ENCODE measurements around the gene LAMA5. TPM values are rescaled to one million over a fixed set of nuclear protein-coding genes. Genes with fewer than 3 reads are reported as not detected.
A peak's percentile ranks its signal among the peaks of the same experiment; 100 is the strongest.

The LAMA5 gene
- total and polyA plus RNA-seq, 2 experiments from 2014 or later = 71.3 to 252 TPM

DNA sequence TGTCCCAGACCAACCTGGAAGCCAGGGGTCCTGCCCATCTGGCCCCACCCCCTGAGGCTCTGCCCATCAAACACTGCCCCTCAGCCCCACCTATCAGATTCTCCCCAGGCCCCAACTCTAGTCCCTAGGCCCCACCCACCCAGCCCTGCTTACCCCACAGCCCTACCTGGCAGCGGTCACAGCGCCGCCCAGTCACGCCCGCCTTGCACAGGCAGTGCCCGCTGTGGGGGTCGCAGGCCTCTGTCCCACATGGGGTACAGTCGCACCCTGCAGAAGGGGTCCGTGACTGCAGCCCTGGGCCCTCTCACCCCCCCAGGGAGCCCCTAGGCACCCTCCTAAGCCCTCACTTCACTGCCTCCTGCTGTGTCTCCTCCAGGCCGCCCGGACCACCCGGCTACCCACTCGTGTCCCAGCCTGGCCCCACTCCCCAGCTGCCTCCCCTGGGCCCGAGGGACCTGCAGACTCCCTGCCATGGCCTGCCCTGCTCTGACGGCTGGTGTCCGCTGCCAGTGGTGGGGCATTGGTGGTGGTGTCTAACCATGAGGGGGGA lies 44.5 kb downstream of the LAMA5 start:
- Histone ChIP-seq H3K79me2 (no peaks in the 10 kb centered on the region), H3K4me3 (no peak overlapping the region), H3K27ac (no peak overlapping the region), H4K20me1 (ENCODE audit: insufficient read depth, poor library complexity, severe bottlenecking) (no peaks in the 10 kb centered on the region), H3K36me3 (replicated peaks; ENCODE audit: insufficient read depth, low read depth) (no peaks in the 10 kb centered on the region), H3K4me1 (ENCODE audit: insufficient read depth) (no peaks in the 10 kb centered on the region), H3K4me2 (no peak overlapping the region), H3K9me3 (ENCODE audit: low read depth) (no peaks in the 10 kb centered on the region), H3K27me3 (no peaks in the 10 kb centered on the region), H2AFZ (no peak overlapping the region), H3K9me2 (replicated peaks; ENCODE audit: insufficient read depth) (no peaks in the 10 kb centered on the region)
- TF ChIP-seq, protein P1, sequence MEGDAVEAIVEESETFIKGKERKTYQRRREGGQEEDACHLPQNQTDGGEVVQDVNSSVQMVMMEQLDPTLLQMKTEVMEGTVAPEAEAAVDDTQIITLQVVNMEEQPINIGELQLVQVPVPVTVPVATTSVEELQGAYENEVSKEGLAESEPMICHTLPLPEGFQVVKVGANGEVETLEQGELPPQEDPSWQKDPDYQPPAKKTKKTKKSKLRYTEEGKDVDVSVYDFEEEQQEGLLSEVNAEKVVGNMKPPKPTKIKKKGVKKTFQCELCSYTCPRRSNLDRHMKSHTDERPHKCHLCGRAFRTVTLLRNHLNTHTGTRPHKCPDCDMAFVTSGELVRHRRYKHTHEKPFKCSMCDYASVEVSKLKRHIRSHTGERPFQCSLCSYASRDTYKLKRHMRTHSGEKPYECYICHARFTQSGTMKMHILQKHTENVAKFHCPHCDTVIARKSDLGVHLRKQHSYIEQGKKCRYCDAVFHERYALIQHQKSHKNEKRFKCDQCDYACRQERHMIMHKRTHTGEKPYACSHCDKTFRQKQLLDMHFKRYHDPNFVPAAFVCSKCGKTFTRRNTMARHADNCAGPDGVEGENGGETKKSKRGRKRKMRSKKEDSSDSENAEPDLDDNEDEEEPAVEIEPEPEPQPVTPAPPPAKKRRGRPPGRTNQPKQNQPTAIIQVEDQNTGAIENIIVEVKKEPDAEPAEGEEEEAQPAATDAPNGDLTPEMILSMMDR (IDR thresholded peaks at IDR 0.05; ENCODE audit: poor library complexity) = no peak
- TF ChIP-seq EZH2phosphoT487 (IDR thresholded peaks at IDR 0.05; ENCODE audit: low read depth, severe bottlenecking, unreplicated experiment) = no peak
- TF ChIP-seq EZH2 (IDR thresholded peaks at IDR 0.05; ENCODE audit: borderline replicate concordance) = no peak
- no peak for DNase-seq (ENCODE audit: low spot score)
- WGBS (ENCODE audit: low lambda C conversion rate, missing lambda C conversion rate) = 91% methylated on average over 11 of the region's 16 CpGs

DNA sequence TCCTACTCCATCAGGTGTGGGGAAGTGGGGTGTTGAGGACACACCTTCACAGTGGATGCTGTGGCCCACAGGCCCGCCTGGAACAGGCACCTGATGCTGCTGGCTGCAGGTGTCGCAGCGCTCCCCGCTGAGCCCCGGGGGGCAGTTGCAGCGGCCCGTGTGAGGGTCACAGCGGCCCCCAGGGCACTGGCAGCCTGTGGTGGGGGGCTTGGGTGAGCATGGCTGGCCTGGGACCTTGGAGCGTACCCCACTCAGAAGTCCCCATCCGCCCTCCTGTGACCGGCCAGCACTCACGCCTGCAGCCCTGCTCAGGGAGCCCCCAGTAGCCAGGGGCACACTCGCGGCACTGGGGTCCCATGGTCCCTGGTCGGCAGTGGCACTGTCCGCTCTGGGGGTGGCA lies 45.1 kb downstream of the LAMA5 start:
- Histone ChIP-seq H3K9me3 (ENCODE audit: low read depth) (no peaks in the 10 kb centered on the region), H2AFZ (no peak overlapping the region), H4K20me1 (ENCODE audit: insufficient read depth, poor library complexity, severe bottlenecking) (no peaks in the 10 kb centered on the region), H3K36me3 (replicated peaks; ENCODE audit: insufficient read depth, low read depth) (no peaks in the 10 kb centered on the region), H3K27ac (no peak overlapping the region), H3K79me2 (no peaks in the 10 kb centered on the region), H3K4me1 (ENCODE audit: insufficient read depth) (no peaks in the 10 kb centered on the region), H3K27me3 (no peaks in the 10 kb centered on the region), H3K9me2 (replicated peaks; ENCODE audit: insufficient read depth) (no peaks in the 10 kb centered on the region), H3K4me2 (no peak overlapping the region), H3K4me3 (no peak overlapping the region)
- DNase-seq (ENCODE audit: low spot score) = no peak
- 97% methylated on average over 16 of the region's 16 CpGs for WGBS (ENCODE audit: low lambda C conversion rate, missing lambda C conversion rate)
- TF ChIP-seq, protein P1 (IDR thresholded peaks at IDR 0.05; ENCODE audit: poor library complexity) = no peak
- TF ChIP-seq EZH2 (IDR thresholded peaks at IDR 0.05; ENCODE audit: borderline replicate concordance) (no peak), EZH2phosphoT487 (IDR thresholded peaks at IDR 0.05; ENCODE audit: low read depth, severe bottlenecking, unreplicated experiment) (no peak)

DNA sequence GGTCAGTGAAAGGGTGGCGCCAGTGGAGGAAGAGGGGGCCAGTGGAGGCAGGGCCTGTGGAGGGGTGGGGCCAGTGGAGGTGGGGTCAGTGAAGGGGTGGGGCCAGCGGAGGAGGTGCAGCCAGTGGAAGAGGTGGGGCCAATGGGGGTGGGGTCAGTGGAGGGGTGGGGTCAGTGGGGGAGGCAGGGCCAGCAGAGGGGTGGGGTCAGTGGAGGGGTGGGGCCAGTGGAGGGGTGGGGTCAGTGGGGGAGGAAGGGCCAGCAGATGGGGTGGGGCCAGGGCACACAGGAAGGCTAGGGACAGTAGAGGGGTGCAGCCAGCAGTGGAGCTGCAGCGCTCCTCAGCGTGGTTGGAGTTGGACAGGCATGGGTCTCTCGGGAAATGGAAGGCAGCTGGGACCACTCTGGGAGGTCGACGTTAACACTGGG lies 45.6 kb downstream of the LAMA5 start:
- H3K9me3 ChIP-seq (ENCODE audit: low read depth) = no peaks in the 10 kb centered on the region
- no peaks in the 10 kb centered on the region for H3K27me3 ChIP-seq
- no peak overlapping the region for H2AFZ ChIP-seq
- 95% methylated on average over 5 of the region's 7 CpGs for WGBS (ENCODE audit: low lambda C conversion rate, missing lambda C conversion rate)
- DNase-seq (ENCODE audit: low spot score) = peak; percentile 45
- H3K9me2 ChIP-seq (replicated peaks; ENCODE audit: insufficient read depth) = no peaks in the 10 kb centered on the region
- no peaks in the 10 kb centered on the region for H3K79me2 ChIP-seq
- H3K4me1 ChIP-seq (ENCODE audit: insufficient read depth) = no peaks in the 10 kb centered on the region
- H3K36me3 ChIP-seq (replicated peaks; ENCODE audit: insufficient read depth, low read depth) = no peaks in the 10 kb centered on the region
- H4K20me1 ChIP-seq (ENCODE audit: insufficient read depth, poor library complexity, severe bottlenecking) = no peaks in the 10 kb centered on the region
- H3K4me2 ChIP-seq = no peak overlapping the region
- no peak overlapping the region for H3K27ac ChIP-seq
- TF ChIP-seq, protein P1 (IDR thresholded peaks at IDR 0.05; ENCODE audit: poor library complexity) = no peak
- TF ChIP-seq EZH2phosphoT487 (IDR thresholded peaks at IDR 0.05; ENCODE audit: low read depth, severe bottlenecking, unreplicated experiment) (no peak), EZH2 (IDR thresholded peaks at IDR 0.05; ENCODE audit: borderline replicate concordance) (no peak)
- no peak overlapping the region for H3K4me3 ChIP-seq
